Endometrial microvascular endothelial cells (primary cell): ENCODE data around the gene RNF145. TPM values are rescaled to one million over a fixed set of nuclear protein-coding genes. Genes with fewer than 3 reads are reported as not detected.
"Not testable (repeated sequence)": the region's sequence is repeated elsewhere in the genome, so short reads cannot be mapped to it uniquely, and the experiment has no call there.

Experiments used
- in situ Hi-C: cut with HindIII; loops from 2 replicates; pipeline ENCODE4 v1.10.0; 2017; ENCODE audit warnings: low sequenced_read_pairs, low pct_unique_long_range_greater_than_20kb; ENCODE audit errors: inconsistent ontology term
- total RNA-seq: library from RNA; depleted of rRNA; stranded (reverse); fragments of >200 nt; gene quantifications from one replicate; pipeline ENCODE4 v1.2.3, GENCODE V29; 2015; ENCODE audit errors: inconsistent ontology term

RNF145 gene
- total RNA-seq: 61.1 TPM

DNA sequence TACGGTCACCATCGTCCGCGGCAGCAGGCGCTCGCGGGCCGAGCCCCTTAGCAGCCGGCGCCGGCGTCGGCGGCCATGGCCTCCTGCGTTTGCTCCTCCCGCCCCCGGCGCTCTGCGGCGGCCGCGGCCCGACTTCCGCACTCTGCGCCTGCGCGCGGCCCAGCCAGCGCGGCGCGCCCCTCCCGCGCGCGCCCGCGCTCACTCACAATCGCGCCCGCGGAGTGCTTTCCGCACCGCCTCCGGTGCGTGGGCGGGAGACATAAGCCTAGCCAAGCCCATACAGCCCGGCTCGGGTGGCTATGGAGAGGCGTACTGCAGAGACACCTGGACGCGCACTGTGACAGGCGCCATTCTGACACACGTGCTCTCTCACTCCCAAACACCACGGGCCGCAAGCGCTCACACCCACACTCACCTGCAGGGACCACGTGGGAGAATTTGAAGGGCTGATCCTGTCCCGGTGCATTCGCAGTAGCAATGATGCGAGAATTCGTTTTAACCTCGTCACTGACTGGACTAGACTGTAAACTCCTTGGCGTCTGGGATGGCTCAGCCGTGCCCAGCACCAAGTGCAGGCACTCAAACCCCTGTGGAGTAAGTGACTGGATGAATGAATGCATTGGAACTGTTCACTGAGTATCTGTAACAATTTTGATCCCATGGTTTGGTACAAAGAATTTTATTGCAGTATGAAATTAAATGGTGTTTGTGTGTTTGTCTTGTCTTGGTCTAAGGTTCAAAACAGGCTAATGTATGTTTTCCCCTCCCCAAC lies at the start of gene RNF145:
Gene RNF145, minus strand, starts transcription at position 116 of the 772 bp plus-strand sequence. CDS start 5,936 bp downstream, outside the sequence.
- in situ Hi-C loops: no loop called here

DNA sequence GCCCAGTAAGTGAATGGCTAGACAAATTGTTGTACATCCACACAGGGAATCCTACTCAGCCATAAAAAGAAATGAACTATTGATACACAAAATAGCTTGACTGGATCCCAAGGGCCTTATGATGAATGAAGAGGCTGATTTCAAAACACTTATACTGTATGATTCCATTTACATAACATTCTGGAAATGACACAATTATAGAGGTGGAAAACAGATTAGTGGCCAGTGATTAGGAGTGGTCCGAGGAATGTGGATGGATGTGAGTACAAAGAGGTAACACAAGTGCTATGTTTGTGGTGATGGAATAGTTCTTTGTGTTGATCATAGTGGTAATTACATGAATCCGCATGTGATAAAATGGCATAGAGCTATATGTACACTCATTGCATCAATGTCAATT lies 49.0 kb upstream of the RNF145 start:
- in situ Hi-C loops: no loop called here

DNA sequence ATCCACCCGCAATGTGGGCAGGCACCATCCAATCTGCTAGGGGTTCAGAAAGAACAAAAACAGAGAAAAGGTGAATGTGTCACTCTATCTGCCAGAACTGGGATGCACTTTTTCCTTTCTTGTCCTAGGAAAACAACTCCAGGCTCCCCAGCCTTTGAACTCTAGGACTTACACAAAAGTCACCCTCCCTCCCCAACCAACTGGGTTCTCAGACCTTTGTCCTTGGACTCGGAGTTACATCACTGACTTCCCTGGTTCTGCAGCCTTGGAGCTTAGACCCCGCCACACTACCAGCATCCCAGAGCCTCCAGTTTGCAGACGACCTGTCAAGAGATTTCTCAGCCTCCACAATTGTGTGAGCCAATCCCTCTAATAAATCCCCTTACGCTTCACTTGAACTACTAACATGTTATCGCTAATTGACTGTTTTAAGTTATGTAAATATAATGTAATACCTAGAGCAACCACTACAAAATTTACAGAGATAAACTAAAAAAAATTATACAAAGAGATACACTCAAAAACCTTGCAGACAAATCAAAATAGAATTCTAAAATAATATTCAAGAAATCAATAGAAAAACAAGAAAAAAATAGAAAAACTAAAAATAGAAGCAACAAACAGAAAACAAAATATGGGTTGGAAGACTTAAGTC lies 48.4 kb upstream of the RNF145 start:
- in situ Hi-C loops: no loop called here

- in situ Hi-C loops: no loop called here
Measured at GRCh38 chr5:159257007-159257406, 47.7 kb upstream of the RNF145 start.

- in situ Hi-C loops: no loop called here
Measured at GRCh38 chr5:159252195-159252594, 42.8 kb upstream of the RNF145 start.

GRCh38 chr5:159249158-159249557 lies 39.8 kb upstream of the RNF145 start:
- in situ Hi-C loops: no loop called here

DNA sequence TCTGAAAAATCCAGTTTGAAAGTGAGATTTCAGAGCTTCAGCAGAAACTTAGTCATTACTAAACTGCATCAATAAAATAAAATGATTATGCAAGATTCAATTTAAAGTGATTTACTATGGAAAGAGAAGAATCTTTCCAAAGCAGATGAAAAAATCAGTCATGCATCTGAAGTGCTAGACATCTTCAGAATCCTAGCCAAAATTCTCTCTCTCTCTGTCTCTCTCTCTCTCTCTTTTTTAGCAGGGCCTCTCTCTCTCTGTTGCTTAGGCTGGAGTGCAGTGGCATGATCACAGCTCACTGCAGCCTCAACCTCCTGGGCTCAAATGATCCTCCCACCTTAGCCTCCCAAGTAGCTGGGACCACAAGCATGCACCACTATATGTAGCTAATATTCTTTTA lies 35.5 kb upstream of the RNF145 start:
- in situ Hi-C loops: no loop called here

DNA sequence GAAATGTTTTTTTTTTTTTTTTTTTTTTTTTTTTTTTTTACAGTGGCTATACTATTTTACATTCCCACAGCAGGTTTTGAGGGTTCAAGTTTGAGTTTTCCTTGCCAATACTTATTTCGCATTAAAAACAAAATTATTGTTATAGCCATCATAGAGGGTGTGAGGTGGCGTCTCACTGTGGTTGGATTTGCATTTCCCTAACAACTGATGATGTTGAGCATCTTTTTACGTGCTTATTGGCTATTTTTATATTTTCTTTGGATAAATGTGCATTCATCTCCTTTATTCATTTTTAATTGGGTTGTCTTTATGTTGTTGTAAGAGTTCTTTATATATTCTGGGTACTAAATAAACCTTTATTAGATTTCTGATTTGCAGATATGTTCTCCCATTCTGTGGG lies 34.8 kb upstream of the RNF145 start:
- in situ Hi-C loops: no loop called here

DNA sequence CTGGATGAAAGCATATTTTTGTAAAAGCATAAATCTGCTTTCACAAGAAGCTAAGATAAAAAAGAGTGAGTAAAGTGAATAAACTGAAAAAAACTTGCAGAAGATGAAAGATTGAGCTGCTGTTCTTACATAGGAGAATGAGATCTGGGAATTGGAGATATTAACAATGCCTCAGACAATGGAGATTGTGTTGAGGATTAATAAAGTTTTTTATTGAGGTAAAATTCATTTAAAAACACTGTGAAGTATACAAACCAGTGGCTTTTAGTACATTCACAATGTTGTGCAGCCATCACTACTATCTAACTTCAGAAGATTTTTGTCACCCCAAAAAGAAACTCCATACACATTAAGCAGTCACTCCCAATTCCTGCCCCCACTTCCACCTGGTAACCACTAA lies 34.0 kb upstream of the RNF145 start:
- in situ Hi-C loops: no loop called here

DNA sequence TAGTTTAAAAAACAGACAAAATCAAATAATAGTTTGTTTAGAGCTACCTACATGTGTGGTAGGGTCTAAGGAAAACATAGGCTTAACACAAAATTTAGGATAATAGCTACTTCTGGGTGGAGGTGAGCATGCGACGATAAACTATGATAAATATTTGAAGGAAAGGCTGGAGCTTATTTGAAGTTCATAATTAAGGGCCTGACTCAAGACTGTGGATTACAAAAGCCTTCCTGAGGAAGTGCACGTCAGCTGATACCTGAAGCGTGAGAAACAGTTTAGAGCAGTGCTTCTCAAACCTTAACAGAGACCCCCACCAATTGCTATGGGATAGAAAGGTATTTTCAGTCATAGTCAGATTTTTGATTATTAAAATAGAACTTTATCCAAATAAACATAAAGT lies 33.3 kb upstream of the RNF145 start:
- in situ Hi-C loops: no loop called here

DNA sequence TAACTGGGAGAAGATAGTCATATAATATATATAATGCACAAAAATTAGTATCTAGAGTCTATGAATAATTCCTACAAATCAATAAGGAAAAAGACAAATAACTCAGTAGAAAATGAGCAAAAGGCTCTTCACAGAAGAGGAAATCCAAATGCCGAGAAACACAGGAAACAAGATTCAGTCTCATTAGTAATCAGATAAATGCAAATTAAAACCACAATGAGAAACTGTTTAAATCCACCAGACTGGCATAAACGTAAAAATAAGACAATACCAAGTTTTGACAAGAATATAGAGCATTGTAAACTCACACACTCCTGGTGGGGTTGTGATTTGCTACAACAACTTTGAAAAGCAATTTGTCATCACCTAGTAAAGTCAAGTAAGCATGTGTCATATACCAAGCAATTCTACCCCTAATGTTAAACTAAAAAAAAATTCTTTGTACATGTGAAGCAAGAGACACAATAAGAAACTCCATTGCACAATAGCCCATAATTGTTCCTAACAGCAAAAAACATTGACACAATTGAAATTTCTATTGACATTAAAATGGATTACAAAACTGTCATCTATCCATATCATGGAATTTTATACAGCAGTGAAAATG lies 32.7 kb upstream of the RNF145 start:
- in situ Hi-C loops: no loop called here

DNA sequence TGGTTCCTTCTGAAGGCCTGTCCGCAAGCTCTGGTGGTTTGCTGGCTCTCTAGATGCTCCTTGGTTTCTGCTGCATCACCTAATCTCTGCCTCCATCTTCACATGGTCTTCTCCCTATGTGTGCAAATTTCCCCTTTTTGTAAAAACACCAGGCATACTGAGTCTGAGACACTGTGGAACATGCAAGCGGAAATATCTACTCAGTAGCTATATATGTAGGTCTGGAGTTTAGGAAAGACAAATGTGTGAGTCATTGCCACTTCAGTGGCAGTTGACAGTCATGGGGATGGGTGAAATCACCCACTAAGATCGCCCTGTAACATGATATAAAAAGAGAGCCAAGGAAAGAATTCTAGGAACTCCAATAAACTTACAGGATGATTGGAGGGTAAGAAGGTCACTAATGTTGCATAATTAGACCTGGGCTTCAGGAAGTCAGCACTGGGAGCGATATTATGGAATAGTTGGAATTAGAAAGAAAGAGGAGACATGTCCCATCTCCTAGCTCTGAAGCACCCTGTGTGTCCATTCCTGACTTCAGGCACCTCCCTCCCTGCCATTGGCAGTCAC lies 31.0 kb upstream of the RNF145 start:
- in situ Hi-C loops: no loop called here

- in situ Hi-C loops: not testable (repeated sequence)
Measured at GRCh38 chr5:159235871-159236520, 26.6 kb upstream of the RNF145 start.

DNA sequence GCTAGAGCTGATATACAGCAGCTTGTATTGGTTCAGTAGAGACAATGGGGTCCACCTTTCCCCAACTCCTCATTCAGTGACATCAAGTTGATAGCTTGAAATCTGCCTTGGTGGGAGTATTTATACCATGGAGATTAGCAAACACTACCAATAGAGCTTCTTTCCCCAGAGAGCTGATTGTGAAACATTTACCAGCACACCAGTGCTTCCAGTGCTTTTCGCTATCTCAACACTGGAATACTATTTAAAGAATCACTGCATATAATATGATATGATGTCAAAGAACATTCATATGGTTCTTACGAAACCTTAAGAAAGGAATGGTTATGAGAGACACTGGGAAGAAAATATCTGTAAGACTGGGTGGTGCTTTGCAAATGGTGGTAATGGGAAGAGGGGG lies 21.8 kb upstream of the RNF145 start:
- in situ Hi-C loops: no loop called here

DNA sequence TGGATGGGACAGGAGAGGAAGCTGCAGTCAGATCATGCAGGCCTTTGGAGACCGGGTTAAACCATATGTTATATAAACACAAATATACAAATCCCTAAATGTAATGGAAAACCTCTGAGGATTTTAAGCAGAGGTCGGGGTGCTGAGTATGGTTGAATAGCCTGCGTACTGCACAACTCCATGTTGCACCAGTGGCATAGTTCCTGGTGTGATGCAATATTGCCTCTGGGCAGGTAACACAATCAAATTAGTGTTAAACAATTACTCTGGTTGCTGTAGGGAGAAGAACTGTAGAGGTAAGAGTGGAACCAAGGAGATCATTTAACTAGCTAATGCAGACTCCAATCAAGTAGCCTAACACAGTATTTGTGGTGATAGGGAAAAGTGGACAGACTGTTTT lies 21.3 kb upstream of the RNF145 start:
- in situ Hi-C loops: no loop called here

- in situ Hi-C loops: not testable (repeated sequence)
Measured at GRCh38 chr5:159228097-159228496, 18.7 kb upstream of the RNF145 start.

DNA sequence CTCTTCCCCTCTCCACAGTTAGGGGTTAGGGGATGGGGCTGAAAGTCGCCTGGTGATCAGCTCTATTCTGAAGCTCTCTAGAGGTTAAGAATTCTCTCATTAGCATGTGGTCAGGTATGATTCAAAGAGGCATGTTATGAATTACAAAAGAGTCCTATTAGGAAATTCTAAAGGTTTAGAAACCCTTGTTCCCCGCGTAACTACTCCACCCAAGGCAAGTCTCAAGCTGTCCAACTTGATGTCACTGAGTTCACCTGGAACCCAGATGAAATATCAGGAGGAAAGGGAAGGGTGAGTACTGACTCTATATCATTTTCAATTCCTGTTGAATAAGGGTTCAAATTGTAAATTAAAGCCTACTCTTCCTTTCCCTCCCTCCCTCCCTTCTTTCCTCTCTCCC lies 18.1 kb upstream of the RNF145 start:
- in situ Hi-C loops: no loop called here

GRCh38 chr5:159226451-159226850 lies 17.1 kb upstream of the RNF145 start:
- in situ Hi-C loops: no loop called here

- in situ Hi-C loops: no loop called here
Measured at GRCh38 chr5:159224471-159224870, 15.1 kb upstream of the RNF145 start.
